Prostate gland (tissue), 2 donors: Measurements from ENCODE around the gene HLX.

Experiments
- POLR2A ChIP-seq: fragments of 450-650 bp; IDR thresholded peaks from one replicate; pipeline ENCODE4 v1.6.1; 2016; ENCODE audit warnings: antibody characterized with exemption, mild to moderate bottlenecking
- POLR2AphosphoS5 ChIP-seq: sonication (generic); formaldehyde crosslinking; IDR thresholded peaks from one replicate; pipeline ENCODE4 v1.6.1; 2017; ENCODE audit warnings: antibody characterized with exemption
- TF ChIP-seq, protein P1 (sequence below), 4 experiments: fragments of 200-600 bp in 2 of 4; fragments of 450-650 bp in 2 of 4; sonication (generic) in 2 of 4; IDR thresholded peaks; 1 replicate in 3 of 4; 2 replicates in 1 of 4; pipeline ENCODE4 v1.5.1; 2016 to 2019; ENCODE audit warnings: antibody characterized with exemption in 4 of 4, mild to moderate bottlenecking in 2 of 4, moderate library complexity in 2 of 4

DNA sequence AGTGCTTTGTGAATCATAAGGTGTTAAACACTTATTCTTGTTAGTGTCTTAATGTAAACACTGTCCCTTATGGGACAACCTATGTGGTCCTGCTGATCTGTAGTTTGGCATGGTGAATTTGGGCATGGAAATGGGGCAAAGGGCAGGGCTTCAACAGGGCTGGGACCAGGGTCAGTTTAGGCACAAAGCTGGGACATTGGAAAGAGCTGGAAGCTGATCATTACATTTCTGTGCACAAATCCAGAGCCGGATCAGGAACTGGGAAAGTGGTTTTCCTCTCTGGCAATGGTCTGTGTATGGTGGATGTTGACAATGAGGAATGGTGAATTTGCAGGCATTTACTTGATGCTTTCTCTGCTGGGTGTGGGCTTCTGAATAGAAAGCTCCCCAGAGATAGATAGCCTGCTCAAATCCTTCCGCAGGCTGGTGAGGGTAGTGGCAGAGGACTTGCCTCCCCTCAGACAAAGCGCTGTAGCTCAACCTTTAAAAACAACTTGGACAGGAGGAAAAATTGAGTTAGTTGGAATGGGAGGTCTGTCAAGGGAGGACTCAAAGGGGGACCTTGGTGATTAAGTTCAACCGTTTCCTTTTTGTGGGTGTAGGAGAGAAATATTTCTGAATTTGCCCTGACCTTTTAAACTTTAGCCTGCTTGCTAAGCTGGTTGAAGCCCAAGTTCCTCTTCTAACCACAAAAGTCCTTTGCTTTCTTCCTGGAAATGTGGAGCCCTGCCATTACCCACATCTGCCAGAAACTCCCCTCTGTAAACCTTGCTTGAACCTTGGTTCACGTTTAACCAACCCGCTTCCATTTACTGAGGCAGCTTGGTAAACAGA, 35.3 kb downstream of the HLX start:
- TF ChIP-seq POLR2A: no peak
- TF ChIP-seq, protein P1, sequence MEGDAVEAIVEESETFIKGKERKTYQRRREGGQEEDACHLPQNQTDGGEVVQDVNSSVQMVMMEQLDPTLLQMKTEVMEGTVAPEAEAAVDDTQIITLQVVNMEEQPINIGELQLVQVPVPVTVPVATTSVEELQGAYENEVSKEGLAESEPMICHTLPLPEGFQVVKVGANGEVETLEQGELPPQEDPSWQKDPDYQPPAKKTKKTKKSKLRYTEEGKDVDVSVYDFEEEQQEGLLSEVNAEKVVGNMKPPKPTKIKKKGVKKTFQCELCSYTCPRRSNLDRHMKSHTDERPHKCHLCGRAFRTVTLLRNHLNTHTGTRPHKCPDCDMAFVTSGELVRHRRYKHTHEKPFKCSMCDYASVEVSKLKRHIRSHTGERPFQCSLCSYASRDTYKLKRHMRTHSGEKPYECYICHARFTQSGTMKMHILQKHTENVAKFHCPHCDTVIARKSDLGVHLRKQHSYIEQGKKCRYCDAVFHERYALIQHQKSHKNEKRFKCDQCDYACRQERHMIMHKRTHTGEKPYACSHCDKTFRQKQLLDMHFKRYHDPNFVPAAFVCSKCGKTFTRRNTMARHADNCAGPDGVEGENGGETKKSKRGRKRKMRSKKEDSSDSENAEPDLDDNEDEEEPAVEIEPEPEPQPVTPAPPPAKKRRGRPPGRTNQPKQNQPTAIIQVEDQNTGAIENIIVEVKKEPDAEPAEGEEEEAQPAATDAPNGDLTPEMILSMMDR (IDR thresholded peaks at IDR 0.05): no peak
- TF ChIP-seq POLR2AphosphoS5: no peak
